HG03520 (cell line): Measurements from ENCODE around the gene FUZ.
A peak's percentile ranks its signal among the peaks of the same experiment; 100 is the strongest.

Experiments
- ATAC-seq: cut with Tn5 transposase; IDR thresholded peaks from one replicate; pipeline ENCODE4 v1.9.1; 2021; ENCODE audit warnings: mild to moderate bottlenecking, moderate library complexity; ENCODE audit not compliant: unreplicated experiment

Gene FUZ

DNA sequence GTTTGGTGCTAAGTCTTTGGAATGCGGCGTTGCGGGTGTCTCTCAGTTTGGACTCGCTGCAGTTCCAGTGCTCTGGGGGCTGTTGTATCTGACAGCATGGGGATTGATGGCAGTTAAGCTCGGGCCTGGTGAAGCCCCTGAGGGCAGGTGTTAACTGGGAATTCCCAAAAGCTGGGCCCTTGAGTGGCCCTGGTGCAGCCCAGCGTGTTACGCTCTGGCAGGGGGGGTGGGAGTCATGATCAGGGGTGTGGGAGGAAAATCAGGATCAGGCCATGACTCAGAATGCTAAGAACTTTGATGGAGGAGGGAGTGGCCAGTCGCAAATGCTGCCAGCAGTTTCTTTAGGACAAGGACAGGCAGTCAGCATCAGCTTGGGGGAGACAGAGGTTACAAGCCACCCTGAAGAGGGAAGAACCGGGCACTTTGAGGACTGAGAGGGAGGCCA, 26.7 kb downstream of the FUZ start:
- no peak for ATAC-seq

DNA sequence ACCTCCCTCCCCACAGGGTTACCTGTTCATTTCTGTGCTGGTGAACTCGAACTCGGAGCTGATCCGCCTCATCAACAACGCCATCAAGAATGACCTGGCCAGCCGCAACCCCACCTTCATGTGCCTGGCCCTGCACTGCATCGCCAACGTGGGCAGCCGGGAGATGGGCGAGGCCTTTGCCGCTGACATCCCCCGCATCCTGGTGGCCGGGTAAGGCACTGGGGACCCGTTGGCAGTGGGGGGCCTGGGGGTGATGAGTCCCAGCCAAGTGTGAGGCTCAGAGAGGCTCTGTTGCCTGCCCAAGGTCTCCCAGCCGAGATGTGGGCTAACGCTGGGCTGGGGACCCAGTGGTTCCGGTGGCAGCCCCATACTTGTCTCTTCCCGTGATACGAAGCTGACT, 30.6 kb downstream of the FUZ start:
- ATAC-seq: no peak

DNA sequence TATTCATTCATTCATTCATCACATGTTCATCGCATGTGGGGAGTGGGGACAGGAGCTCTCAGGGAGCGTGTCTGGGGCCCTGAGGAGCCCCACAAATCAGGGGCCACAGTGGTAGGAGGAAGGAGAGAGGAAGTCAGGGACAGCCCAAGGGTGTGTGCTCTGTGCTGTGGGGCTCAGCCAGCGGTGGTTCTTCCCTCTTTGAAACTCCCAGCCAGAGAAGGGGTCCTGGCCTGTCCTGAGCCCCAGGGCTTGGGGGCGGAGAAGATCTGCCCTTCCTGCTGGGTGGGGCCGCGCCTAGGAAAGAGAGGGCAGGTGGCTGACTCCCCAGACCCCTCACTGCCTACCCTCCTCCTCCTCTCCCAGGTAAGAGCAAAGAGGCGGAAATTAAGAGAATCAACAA, 31.7 kb downstream of the FUZ start:
- no peak for ATAC-seq

DNA sequence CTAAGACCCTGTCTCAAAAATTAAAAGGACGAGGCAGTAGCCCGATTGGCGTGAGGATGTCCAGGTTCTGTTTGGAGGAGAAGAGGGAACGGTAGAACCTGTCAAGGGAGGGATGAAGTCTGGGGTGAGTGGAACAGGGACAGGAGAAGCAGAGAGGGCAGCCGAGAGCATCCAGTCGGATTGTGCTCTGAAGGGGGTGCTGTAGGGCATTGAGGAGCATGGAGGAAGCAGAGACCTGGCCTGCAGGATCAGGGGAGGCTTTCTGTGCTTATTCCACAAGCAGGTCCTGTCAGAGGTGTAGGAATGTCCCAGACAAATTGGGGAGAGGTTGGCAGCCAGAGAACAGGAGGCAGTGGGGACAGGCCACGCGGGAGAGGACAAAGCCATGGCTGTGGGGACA, 32.2 kb downstream of the FUZ start:
- ATAC-seq: no peak

DNA sequence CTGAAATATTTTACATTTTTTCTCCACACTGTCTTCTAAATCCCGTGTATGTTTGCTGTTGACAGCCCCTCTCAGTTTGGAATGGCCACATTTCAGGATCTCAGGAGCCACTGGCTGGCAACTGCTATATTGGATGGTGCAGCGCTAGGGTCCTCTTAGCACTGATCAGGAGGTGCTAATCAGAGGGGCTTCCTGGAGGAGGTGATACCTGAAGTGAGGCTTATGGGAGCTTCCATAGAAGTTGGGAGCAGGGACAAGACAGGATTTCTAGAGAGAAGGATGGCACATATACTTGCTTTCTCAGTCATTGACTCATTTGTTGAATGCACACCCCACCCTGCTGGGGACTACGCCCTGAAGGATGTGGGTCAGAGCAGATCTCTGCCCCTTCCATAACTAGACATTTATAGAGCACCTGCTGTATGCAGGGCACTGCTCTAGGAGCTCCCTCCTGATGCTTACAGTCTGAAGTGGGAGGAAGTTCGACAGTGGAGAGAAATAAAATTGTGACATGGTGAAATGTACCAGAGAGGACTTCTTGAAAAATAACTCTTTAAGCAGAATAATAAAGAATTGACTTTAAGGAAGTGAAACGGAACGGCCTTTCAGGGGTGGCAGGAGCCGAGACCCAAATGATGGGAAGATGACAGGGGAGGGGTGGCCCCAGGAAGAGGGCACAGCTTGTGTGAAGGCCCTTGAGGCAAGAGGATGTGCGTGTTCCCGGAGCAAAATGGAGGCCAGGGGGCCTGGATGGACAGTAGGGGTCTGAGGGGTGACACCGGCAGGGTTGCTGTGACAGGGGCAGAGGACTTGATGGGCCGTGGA, 33.1 kb downstream of the FUZ start:
- no peak for ATAC-seq

DNA sequence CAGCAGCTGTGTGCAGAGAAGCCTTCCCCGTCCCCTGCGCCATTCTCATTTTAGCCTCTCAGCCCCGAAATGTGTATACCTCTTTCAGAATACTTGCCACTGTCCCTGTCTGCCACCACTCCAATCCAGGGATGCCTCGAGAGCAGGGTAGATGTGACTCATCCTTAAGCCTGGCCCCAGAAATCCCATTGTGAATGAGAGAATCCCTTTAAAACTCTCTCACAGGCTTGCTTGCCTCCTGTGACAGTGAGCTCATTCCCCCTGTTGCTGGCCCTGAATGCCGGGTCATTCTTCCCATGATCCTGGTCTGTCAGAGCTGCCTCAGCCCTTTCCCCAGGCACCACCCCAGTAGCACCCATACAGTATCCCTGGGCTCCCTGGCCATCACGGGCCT, 36.7 kb downstream of the FUZ start:
- no peak for ATAC-seq

DNA sequence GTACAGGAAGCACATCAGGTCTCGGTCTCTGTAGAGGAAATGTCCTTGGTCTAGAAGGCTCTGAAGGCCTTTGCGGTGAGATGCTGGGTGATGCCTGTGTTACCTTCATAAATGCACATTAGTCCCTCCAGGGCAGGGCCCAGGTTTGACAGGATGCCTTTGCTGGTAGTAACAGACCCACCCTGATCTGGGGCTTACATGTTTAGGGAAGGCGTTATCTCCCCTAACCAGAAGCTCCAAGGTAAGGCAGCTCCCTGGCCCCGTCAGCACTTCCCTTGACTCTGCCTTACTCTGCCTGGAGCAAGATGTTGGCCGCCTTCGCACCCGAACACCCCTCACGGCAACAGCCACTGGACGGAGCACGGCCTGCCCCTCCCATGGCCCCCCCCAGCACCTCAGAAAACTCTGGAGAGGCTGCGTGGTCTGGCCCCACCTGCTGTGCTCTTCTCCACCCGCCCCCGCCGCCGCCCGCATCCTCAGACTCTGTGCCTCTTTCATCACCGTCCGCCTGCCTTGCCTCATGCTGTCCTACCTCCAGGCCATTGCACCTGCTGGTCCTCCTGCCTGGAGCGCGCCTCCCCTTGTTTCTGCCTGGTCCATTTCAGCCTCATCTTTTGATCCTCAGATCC, 37.2 kb downstream of the FUZ start:
- ATAC-seq: no peak

DNA sequence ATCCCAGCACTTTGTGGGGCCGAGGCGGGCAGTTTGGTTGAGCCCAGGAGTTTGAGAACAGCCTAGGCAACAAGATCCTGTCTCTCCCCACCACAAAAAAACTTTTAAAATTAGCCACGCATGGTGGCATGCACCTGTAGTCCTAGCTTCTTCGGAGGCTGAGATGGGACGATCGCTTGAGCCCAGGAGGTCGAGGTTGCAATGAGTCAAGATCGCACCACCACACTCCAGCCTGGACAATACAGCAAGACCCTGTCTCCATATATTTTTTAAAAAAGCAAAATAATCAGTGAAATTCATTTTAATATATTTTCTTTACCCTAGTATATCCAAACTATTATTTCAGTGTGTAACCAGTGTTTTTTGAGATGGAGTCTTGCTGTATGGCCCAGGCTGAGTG, 38.1 kb downstream of the FUZ start:
- ATAC-seq: no peak

DNA sequence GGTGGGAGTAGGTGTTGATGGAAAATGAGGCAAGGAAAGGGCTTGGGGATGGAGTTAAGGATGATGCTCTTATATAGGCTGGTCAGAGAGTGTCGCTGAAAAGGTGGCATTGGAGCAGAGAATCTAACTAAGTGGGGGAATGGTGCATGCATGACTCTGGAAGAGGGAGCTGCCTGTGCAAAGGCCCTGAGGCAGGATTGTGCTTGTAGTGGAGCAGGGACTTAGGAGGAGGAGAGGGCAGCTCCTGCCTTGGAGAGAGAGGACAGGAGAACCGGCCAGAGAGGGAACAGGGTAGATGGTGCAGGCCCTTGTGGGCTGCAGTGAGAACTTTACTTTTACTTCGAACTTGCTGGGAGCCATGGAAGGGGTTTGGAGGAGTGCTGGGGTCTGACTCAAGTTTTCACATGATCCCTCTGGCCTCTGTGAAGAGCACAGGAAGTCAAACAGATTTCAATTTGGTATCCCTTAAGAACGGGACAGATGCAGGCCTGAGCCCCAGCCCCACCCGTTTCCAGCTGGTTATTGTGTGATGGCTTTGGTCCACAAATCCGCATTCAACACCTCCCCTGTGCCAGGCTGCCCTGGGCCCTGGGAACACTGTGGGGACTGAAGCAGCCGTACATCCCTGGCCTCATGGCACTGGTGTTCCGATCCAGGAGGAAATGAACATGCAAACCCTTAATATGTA, 39.3 kb downstream of the FUZ start:
- no peak for ATAC-seq

DNA sequence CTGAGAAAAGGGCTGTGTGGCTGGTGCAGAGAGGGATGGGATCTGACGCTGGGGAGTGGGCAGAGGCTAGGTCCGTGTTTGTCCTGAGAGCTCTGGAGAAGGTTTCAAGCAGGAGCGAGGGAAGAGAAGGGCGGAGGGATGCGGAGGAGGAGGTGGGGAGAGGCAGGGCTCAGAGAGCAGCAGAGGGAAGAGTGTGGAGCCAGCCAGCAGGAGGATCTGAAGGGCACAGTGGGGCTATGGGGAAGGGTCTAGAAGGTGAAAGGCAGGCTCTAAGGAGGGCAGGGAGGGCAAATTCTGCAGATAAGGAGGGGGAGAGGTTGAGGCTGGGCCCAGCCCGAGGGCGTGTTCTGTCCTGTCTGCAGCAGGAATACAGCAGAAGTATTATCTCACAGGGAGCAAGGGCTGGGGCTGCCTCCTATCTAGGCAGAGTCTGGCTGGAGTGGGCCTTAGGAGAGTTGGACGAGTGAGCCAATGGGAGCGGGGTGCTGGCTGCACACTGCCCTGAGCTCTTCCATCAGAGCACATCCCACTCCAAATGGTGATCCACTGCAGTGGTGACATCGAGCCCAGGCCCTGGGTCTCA, 40.2 kb downstream of the FUZ start:
- no peak for ATAC-seq

DNA sequence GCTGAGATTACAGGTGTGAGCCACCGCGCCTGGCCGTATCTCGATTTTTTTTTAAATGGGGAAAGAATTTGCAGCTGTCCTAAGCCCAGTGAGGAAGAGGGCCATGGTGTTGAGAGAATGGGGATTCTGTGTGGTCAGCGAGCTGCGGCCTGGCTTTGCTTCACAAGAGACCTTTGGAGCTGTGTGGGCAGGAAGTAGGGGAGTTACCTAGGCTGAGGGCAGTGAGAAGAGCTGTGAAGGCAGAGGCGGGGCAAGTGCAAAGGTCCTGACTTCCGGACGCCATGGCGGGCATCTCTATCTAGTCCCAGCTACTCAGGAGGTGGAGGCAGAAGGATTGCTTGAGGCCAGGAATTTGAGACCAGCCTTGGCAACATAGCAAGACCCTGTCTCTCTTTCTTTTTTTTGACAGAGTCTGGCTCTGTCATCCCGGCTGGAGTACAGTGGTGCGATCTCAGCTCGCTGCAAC, 41.4 kb downstream of the FUZ start:
- ATAC-seq: no peak

DNA sequence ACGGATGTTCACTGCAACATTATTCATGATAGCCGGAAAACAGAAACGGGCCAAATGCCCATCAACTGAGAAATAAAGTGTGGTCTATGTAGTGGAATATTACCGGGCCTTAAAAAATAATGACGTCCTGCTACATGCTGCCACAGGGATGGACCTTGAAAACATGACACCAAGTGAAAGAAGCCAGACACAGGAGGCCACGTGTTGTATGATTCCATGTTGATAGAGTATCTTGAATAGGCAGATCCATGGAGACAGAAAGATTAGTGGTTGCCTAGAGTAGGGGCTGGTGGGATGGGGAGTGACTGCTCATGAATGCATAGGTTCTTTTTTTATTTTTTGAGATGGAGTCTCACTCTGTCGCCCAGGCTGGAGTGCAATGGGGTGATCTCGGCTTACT, 42.6 kb downstream of the FUZ start:
- ATAC-seq: no peak

DNA sequence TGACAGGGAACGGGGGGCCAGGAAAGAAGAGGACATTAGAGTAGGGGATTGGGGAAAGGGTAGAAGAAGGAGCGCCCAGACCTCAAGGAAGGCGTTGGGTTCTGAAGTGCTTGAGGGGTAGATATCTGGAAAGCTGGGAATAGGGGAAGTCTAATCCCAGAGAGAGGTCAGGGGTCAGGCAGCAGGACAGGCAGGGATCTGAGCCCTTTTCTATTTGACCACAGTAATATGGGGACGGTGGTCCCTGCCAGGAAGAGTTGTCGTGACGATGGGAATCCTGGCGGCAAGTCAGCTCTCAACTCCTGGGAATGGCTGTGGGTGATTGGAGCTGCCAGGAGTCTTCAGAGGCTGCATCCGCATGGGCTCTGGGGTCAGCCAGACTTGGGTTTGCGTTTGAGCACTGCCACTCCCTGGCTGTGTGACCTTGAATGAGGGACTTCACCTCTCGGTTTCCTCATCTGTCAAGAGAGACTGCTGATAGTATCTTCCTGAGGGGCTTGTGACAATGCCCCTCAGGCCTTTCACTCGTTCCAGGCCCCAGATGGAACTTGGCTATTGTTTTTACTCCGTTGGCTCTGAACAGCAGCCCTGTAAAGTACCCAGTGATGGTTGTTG, 45.0 kb downstream of the FUZ start:
- ATAC-seq: no peak

DNA sequence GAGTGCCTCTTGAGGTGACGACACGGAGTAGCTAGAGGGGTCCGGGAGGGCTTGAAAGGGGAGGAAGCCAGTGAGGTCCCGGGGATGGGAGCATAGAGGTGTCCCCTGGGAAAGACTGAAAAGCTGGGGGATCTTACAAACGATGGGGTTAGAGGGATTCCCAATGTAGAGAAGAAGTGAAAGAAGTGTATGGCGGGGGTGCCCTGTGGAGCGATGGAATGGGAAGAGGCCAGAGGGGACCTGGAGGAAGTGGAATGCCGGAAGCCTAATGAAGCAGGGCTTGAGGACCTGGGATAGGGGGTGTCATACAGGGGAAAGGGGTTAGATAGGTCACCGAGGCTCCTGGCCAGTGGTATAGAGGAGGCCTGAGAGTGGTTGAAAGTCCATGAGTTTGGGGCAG, 45.7 kb downstream of the FUZ start:
- no peak for ATAC-seq

DNA sequence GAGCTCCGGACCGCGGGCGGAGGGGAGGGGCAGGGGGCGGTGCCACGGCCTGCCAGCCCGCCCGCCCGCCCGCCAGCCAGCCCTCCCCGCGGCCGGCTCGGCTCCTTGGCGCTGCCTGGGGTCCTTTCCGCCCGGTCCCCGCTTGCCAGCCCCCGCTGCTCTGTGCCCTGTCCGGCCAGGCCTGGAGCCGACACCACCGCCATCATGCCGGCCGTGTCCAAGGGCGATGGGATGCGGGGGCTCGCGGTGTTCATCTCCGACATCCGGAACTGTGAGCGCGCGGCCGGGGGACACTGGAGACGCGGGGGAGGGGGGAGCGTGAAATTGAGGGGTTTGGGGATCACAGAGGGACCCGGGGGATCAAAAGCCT, 46.2 kb downstream of the FUZ start, which contains the start of gene AP2A1:
TSS of gene AP2A1 (plus strand) at position 72 of the 370 bp plus-strand sequence. CDS start at position 205, 133 bp downstream.
- no peak for ATAC-seq

DNA sequence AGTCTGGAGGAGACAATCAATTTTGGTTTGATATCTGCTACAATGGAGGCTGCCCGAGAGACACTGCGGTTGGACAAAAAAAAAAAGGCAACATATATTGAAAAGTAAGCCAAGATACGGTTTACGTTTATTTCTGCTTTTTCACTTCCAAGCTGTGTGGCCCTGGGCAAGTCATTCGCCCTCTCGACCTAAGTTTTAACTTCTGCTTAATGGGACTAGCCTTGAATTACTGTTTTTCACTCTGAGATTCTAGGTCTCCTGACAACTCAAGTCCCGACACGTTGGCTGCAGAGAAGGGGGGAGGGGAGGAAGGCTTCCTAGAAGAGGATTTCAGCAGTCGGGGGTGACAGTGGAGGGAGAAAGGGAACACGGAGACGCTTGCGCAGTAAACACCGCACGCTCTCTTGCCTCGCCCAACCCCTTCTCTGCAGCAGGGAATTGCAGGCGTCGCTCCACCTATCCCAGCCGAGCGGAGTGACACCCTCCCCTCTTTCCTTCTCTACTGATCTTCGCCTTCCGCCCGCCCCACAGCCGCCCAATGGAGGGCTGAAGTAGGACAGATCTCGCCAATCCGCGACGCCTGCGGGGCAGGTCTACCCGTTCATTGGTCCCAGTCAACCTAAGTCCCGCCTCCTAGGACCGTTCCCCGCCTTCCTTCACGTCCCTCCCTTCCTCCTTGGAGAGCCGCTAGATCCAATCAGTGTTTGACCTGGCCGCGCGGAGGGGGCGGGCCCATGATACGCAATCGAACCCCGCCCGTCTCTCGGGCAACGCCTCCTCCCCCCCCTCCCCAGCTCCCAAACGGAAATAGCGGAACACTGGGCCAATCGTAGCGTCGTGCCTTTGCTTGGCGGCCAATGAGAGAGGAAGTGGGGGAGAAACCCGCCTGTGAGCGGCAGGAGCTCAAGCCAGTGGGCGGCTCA, 46.8 kb downstream of the FUZ start:
- peak; percentile 91 for ATAC-seq

DNA sequence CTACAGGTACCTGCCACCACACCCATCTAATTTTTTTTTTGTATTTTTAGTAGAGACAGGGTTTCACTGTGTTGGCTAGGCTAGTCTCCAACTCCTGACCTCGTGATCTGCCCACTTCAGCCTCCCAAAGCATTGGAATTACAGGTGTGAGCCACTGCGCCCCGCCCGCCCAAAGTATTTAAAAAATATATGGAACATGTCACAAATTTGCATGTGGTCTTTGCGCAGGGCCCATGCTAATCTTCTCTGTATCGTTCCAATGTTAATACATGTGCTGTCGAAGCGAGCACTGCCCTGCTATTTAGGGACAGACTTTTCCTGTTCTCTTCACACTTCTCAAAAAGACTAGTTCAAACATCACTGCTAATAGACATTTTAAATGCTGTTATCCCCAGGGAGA, 48.8 kb downstream of the FUZ start:
- no peak for ATAC-seq

DNA sequence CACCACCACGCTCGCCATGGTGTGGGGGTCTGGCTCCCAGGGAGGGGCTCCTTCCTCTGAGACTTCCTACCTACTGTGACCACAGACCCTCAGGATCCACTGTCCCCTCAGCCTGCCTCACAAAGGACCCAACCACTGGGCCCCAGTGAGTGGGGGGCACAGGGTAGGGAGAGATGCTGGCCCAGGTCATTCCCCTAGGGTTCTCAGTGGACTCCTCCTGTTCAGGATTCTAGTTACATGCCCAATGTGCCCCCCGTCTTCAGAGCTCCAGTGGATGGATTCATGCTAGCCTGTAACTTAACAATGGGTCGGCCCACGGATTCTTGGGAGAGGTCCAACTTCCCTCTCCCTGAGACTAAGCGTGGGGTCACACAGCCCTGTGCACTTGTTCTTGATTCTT, 49.9 kb downstream of the FUZ start, which contains the start of gene TSKS:
TSS of gene TSKS (minus strand) at position 77 of the 400 bp plus-strand sequence. CDS start at position 18, 59 bp downstream.
- ATAC-seq: no peak

DNA sequence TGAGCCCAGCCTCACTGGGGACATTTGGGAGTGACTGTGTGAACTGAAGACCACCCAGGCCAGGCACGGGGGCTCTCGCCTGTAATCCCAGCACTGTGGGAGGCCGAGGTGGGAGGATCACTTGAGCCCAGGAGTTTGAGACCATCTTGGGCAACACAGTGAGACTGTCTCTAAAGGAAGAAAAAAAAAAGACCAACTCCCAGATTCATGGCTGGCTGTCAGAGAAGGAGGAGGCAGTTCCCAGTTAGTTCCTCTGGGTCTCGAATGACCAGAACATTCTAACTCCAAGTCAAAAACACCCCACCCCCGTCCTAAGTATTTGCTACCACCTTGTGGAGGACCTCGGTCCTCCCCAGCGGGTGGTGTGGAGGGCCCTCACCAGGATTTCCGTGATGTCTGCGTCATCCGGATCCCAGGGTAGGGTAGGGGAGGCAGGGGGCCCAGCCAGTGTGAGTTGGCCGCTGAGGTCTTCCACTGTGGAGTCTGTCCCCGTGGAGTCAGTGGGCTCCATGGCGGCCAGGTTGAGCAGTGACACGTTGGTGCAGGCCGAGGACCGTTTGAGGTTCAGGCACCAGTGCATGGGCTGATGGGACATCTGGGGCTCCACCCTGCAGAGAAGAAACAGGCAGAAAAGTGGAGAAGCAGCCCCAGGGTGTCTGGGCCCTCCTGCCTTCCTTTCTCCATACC, 51.3 kb downstream of the FUZ start:
- no peak for ATAC-seq
